OCI-LY3 (cell line): ENCODE data around the gene SH3TC2.

Experiments
- CTCF ChIP-seq: fragments of 200-600, 300-600 bp; sonication (generic); IDR thresholded peaks from 2 replicates; pipeline ENCODE4 v1.5.1; 2014; ENCODE audit warnings: antibody characterized with exemption, low read length, low read depth
- EZH2phosphoT487 ChIP-seq: fragments of 200-600 bp; shearing (Covaris generic); IDR thresholded peaks from 2 replicates; pipeline ENCODE4 v1.6.1; 2018; ENCODE audit warnings: antibody characterized with exemption, mixed run types, low read depth

DNA sequence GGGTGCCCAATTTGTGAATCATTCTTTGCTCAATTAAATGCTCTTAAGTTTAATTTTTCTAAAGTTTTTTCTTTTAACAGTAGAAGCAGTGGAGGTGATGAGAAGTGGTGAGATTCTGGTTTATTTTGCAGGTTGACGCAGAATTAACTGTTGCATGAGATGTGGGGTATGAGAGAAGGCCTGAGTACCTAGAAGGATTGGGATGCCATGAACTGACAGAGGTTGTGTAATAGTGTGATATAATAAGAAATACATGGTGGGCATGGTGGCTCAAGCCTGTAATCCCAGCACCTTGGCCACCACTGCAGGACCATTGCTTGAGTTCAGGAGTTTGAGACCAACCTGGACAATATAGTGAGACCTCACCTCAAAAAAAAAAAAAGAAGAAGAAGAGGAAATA lies 8.4 kb upstream of the SH3TC2 start:
- TF ChIP-seq EZH2phosphoT487 (no peak), CTCF (no peak)
